Keratinocyte (primary cell): ENCODE measurements around the gene IQSEC3. TPM values are rescaled to one million over a fixed set of nuclear protein-coding genes. Genes with fewer than 3 reads are reported as not detected.

Experiments used
- DNase-seq: peaks from one replicate; pipeline ENCODE4 v3.0.0-alpha.2; 2011; ENCODE audit warnings: low read depth, missing footprints, low spot score
- FAIRE-seq: peaks from 2 replicates; lab custom pipeline; 2011; peaks lifted over from hg19 to GRCh38; lab: Jason Lieb, UNC
- H2AFZ ChIP-seq: 2 replicates; pipeline ENCODE4 v1.6.0; 2012; ENCODE audit warnings: low read length, control low read depth, inconsistent platforms; ENCODE audit not compliant: control insufficient read depth
- H3K27ac ChIP-seq: 2 replicates; pipeline ENCODE4 v1.5.1; 2011; ENCODE audit warnings: low read length; ENCODE audit not compliant: control insufficient read depth, insufficient read depth
- H3K27me3 ChIP-seq: 3 replicates; pipeline ENCODE4 v1.6.0; 2011; ENCODE audit warnings: low read length; ENCODE audit not compliant: control insufficient read depth, insufficient read depth; ENCODE audit errors: extremely low read depth
- H3K36me3 ChIP-seq, 2 experiments: 2 replicates in 1 of 2; 3 replicates in 1 of 2; pipeline ENCODE4 v1.5.1; 2011; ENCODE audit warnings: low read length in 2 of 2, mild to moderate bottlenecking in 1 of 2; ENCODE audit not compliant: control insufficient read depth in 2 of 2, insufficient read depth in 2 of 2; ENCODE audit errors: extremely low read depth in 1 of 2
- H3K4me1 ChIP-seq: 3 replicates; pipeline ENCODE4 v1.5.1; 2011; ENCODE audit warnings: low read length; ENCODE audit not compliant: control insufficient read depth, insufficient read depth; ENCODE audit errors: extremely low read depth
- H3K4me2 ChIP-seq: 3 replicates; pipeline ENCODE4 v1.6.0; 2011; ENCODE audit warnings: low read depth, low read length; ENCODE audit not compliant: control insufficient read depth, insufficient read depth; ENCODE audit errors: extremely low read depth
- H3K4me3 ChIP-seq, 3 experiments: fragments of 200-600 bp in 1 of 3; sonication (generic) in 1 of 3; 2 replicates in 2 of 3; 3 replicates in 1 of 3; pipeline ENCODE4 v1.5.1; 2011 to 2016; ENCODE audit warnings: low read length in 3 of 3, mild to moderate bottlenecking in 3 of 3, control low read depth in 2 of 3, inconsistent platforms in 1 of 3, low read depth in 1 of 3, mixed read lengths in 1 of 3, mixed run types in 1 of 3, moderate library complexity in 1 of 3; ENCODE audit not compliant: control insufficient read depth in 2 of 3, insufficient read depth in 2 of 3; ENCODE audit errors: extremely low read depth in 1 of 3
- H3K79me2 ChIP-seq: 2 replicates; pipeline ENCODE4 v1.6.0; 2012; ENCODE audit warnings: low read length; ENCODE audit not compliant: control insufficient read depth, insufficient read depth
- H3K9ac ChIP-seq: 3 replicates; pipeline ENCODE4 v1.6.0; 2011; ENCODE audit warnings: low read length; ENCODE audit not compliant: control insufficient read depth, insufficient read depth; ENCODE audit errors: extremely low read depth
- H3K9me1 ChIP-seq: 3 replicates; pipeline ENCODE4 v1.6.0; 2011; ENCODE audit warnings: low read length; ENCODE audit not compliant: control insufficient read depth, insufficient read depth; ENCODE audit errors: extremely low read depth
- H3K9me3 ChIP-seq: 2 replicates; pipeline ENCODE4 v1.5.1; 2012; ENCODE audit warnings: low read depth, low read length; ENCODE audit not compliant: control insufficient read depth
- H4K20me1 ChIP-seq: 3 replicates; pipeline ENCODE4 v1.6.0; 2011; ENCODE audit warnings: low read length; ENCODE audit not compliant: control insufficient read depth, insufficient read depth; ENCODE audit errors: extremely low read depth
- CTCF ChIP-seq, 3 experiments: IDR thresholded peaks in 1 of 3; conservative IDR thresholded peaks in 1 of 3; optimal IDR thresholded peaks in 1 of 3; 2 replicates in 2 of 3; 3 replicates in 1 of 3; pipeline versions ENCODE3 to v1.5.1; 2011; ENCODE audit warnings: low read length in 3 of 3, mild to moderate bottlenecking in 3 of 3, moderate library complexity in 2 of 3, control low read depth in 1 of 3, inconsistent platforms in 1 of 3; ENCODE audit not compliant: insufficient read depth in 2 of 3; ENCODE audit errors: extremely low read depth in 1 of 3
- EZH2 ChIP-seq: IDR thresholded peaks from one replicate; pipeline ENCODE4 v1.6.1; 2012; ENCODE audit warnings: inconsistent platforms, mild to moderate bottlenecking, low read length, moderate library complexity
- dilution Hi-C: fragments of 300-500 bp; cut with MboI; formaldehyde crosslinking; loops from one replicate; pipeline ENCODE4 v1.7.0; 2020; ENCODE audit warnings: low sequenced_read_pairs; ENCODE audit not compliant: extremely low pct_ligation_motif_present
- polyA plus RNA-seq, 5 experiments: library from polyadenylated mRNA; depleted of rRNA in 3 of 5; stranded (reverse) in 3 of 5; stranded (forward) in 1 of 5; unstranded in 1 of 5; fragments of >200 nt; gene quantifications; 1 replicate in 1 of 5; 2 replicates in 3 of 5; 3 replicates in 1 of 5; pipeline versions ENCODE4 v1.2.1 to v1.2.3, GENCODE V29; 2011 to 2012; ENCODE audit warnings: missing spikeins in 2 of 5, low read depth in 1 of 5, low replicate concordance in 1 of 5

The IQSEC3 gene
- polyA plus RNA-seq, 1 donor (not counting 4 experiments of a cell fraction or from before 2014, with no cell fraction given) = not detected

- Histone ChIP-seq H3K4me3 (no peak overlapping the region), H3K9me1 (no peaks in the 10 kb centered on the region), H3K4me2 (no peak overlapping the region), H3K9ac (no peak overlapping the region), H3K36me3 (no peaks in the 10 kb centered on the region), H3K27me3 (peaks cover 23% of the 10 kb centered on the region), H4K20me1 (no peaks in the 10 kb centered on the region), H3K4me1 (no peaks in the 10 kb centered on the region), H2AFZ (no peak overlapping the region), H3K9me3 (no peaks in the 10 kb centered on the region), H3K79me2 (no peaks in the 10 kb centered on the region), H3K27ac (no peak overlapping the region)
- TF ChIP-seq CTCF (optimal IDR thresholded peaks at IDR 0.05 in 1 of 3, IDR thresholded peaks at IDR 0.05 in 1 of 3, conservative IDR thresholded peaks at IDR 0.05 in 1 of 3; ENCODE audit: extremely low read depth in 1 of 3, insufficient read depth in 2 of 3, low read length in 3 of 3) = no peak
- TF ChIP-seq EZH2 = no peak
- DNase-seq (no peak), FAIRE-seq (no peak)
- dilution Hi-C loops = no loop called here
These were observed 129.9 kb downstream of the IQSEC3 start for GRCh38 chr12:196436-196835.

- Histone ChIP-seq H3K4me3 (no peak overlapping the region), H3K79me2 (no peaks in the 10 kb centered on the region), H3K27ac (no peak overlapping the region), H4K20me1 (no peaks in the 10 kb centered on the region), H3K9me3 (no peaks in the 10 kb centered on the region), H3K9ac (no peak overlapping the region), H3K27me3 (peaks cover 32% of the 10 kb centered on the region), H3K36me3 (no peaks in the 10 kb centered on the region), H3K4me2 (no peak overlapping the region), H2AFZ (no peak overlapping the region), H3K4me1 (no peaks in the 10 kb centered on the region), H3K9me1 (no peaks in the 10 kb centered on the region)
- TF ChIP-seq EZH2 = no peak
- no peak for TF ChIP-seq CTCF (optimal IDR thresholded peaks at IDR 0.05 in 1 of 3, IDR thresholded peaks at IDR 0.05 in 1 of 3, conservative IDR thresholded peaks at IDR 0.05 in 1 of 3; ENCODE audit: extremely low read depth in 1 of 3, insufficient read depth in 2 of 3, low read length in 3 of 3)
- dilution Hi-C loops = no loop called here
- DNase-seq (no peak), FAIRE-seq (no peak)
These were observed 130.8 kb downstream of the IQSEC3 start for GRCh38 chr12:197347-197746.
